Peyer's patch (tissue), 4 donors: ENCODE results near the gene CNST. TPM values are rescaled to one million over a fixed set of nuclear protein-coding genes. Genes with fewer than 3 reads are reported as not detected.
A peak's percentile ranks its signal among the peaks of the same experiment; 100 is the strongest.

Experiments
- DNase-seq, 3 donors: peaks; one replicate each; pipeline ENCODE4 v3.0.0-alpha.2; 2017 to 2019
- H3K27ac ChIP-seq, 4 donors: fragments of 200-600 bp; sonication (generic); one replicate each; pipeline ENCODE4 v1.5.1; 2016 to 2019
- H3K27me3 ChIP-seq, 2 donors: fragments of 200-600 bp; sonication (generic); one replicate each; pipeline ENCODE4 v1.5.1; 2019
- H3K36me3 ChIP-seq, 3 donors: fragments of 200-600 bp; sonication (generic); one replicate each; pipeline ENCODE4 v1.5.1; 2016 to 2019
- H3K4me1 ChIP-seq, 4 donors: fragments of 200-600 bp; sonication (generic); one replicate each; pipeline ENCODE4 v1.5.1; 2016 to 2019
- H3K4me3 ChIP-seq, 4 donors: fragments of 200-600 bp; sonication (generic); 1 replicate in 3 of 4; 2 replicates in 1 of 4; pipeline ENCODE4 v1.5.1; 2016 to 2019; ENCODE audit warnings: mild to moderate bottlenecking in 1 of 4
- H3K9me3 ChIP-seq, 4 donors: fragments of 200-600 bp; sonication (generic); one replicate each; pipeline ENCODE4 v1.5.1; 2016 to 2019; ENCODE audit warnings: mild to moderate bottlenecking in 1 of 4
- CTCF ChIP-seq, 6 experiments: fragments of 450-650 bp in 4 of 6; fragments of 200-600 bp in 2 of 6; sonication (generic) in 1 of 6; IDR thresholded peaks; one replicate each; pipeline ENCODE4 v1.5.1; 2017 to 2019; ENCODE audit warnings: antibody characterized with exemption in 6 of 6, mild to moderate bottlenecking in 3 of 6, moderate library complexity in 1 of 6
- POLR2A ChIP-seq, 2 donors: fragments of 450-650 bp; IDR thresholded peaks; one replicate each; pipeline ENCODE4 v1.5.1; 2017; ENCODE audit warnings: antibody characterized with exemption in 2 of 2, mild to moderate bottlenecking in 2 of 2, moderate library complexity in 2 of 2
- total RNA-seq, 4 donors: library from RNA; depleted of rRNA; stranded (reverse); fragments of >200 nt; gene quantifications; one replicate each; pipeline ENCODE4 v1.1.0, GENCODE V29; 2016

The CNST gene
- total RNA-seq, 4 donors from 2014 or later, result 62.0 to 75.7 (median 69.8) TPM

- no peaks in the 10 kb centered on the region for H3K27me3 ChIP-seq
- no peak for TF ChIP-seq POLR2A (IDR thresholded peaks at IDR 0.05)
- TF ChIP-seq CTCF (IDR thresholded peaks at IDR 0.05), result no peak
- peak overlapping the region in 1 of 4 donors; percentile 36 for H3K27ac ChIP-seq
- no peak overlapping the region for H3K4me3 ChIP-seq
- H3K36me3 ChIP-seq, result peaks cover 0 to 25% (median 0%) of the 10 kb centered on the region in 3 donors
- DNase-seq, result no peak
- no peaks in the 10 kb centered on the region for H3K4me1 ChIP-seq
- no peaks in the 10 kb centered on the region for H3K9me3 ChIP-seq
These were observed 52.1 kb downstream of the CNST start for GRCh38 chr1:246618240-246618808.

- no peak for DNase-seq
- H3K27me3 ChIP-seq, result no peaks in the 10 kb centered on the region
These were observed 55.9 kb downstream of the CNST start for GRCh38 chr1:246622035-246622652.

GRCh38 chr1:246624091-246624490 lies 57.8 kb downstream of the CNST start:
- no peaks in the 10 kb centered on the region for H3K27me3 ChIP-seq
- H3K36me3 ChIP-seq, result peaks cover 0 to 58% (median 0%) of the 10 kb centered on the region in 3 donors

More at GRCh38 chr1:246622035-246622652, 55.9 kb downstream of the CNST start:
- H3K27ac ChIP-seq, result no peak overlapping the region
- TF ChIP-seq CTCF (IDR thresholded peaks at IDR 0.05) (no peak), POLR2A (IDR thresholded peaks at IDR 0.05) (no peak)
- H3K4me3 ChIP-seq, result no peak overlapping the region
- peaks cover 0 to 51% (median 0%) of the 10 kb centered on the region in 3 donors for H3K36me3 ChIP-seq
- no peaks in the 10 kb centered on the region for H3K9me3 ChIP-seq
- H3K4me1 ChIP-seq, result no peaks in the 10 kb centered on the region

GRCh38 chr1:246629030-246629429 lies 62.8 kb downstream of the CNST start:
- Histone ChIP-seq H3K4me1 (no peaks in the 10 kb centered on the region), H3K4me3 (no peak overlapping the region), H3K27ac (no peak overlapping the region), H3K9me3 (no peaks in the 10 kb centered on the region), H3K27me3 (no peaks in the 10 kb centered on the region), H3K36me3 (peaks cover 0 to 44% (median 0%) of the 10 kb centered on the region in 3 donors)
- TF ChIP-seq POLR2A (IDR thresholded peaks at IDR 0.05) (no peak), CTCF (IDR thresholded peaks at IDR 0.05) (no peak)
- DNase-seq, result no peak

More at GRCh38 chr1:246624091-246624490, 57.8 kb downstream of the CNST start:
- DNase-seq, result no peak
- Histone ChIP-seq H3K27ac (no peak overlapping the region), H3K4me1 (no peaks in the 10 kb centered on the region), H3K9me3 (no peaks in the 10 kb centered on the region), H3K4me3 (no peak overlapping the region)
- TF ChIP-seq CTCF (IDR thresholded peaks at IDR 0.05), result no peak

GRCh38 chr1:246629976-246630375 lies 63.7 kb downstream of the CNST start:
- Histone ChIP-seq H3K9me3 (no peaks in the 10 kb centered on the region), H3K4me1 (no peaks in the 10 kb centered on the region), H3K27me3 (no peaks in the 10 kb centered on the region), H3K36me3 (peaks cover 0 to 43% (median 3%) of the 10 kb centered on the region in 3 donors), H3K27ac (no peak overlapping the region), H3K4me3 (no peak overlapping the region)
- TF ChIP-seq CTCF (IDR thresholded peaks at IDR 0.05) (no peak), POLR2A (IDR thresholded peaks at IDR 0.05) (no peak)
- DNase-seq, result no peak
